ENCODE measurements around the gene COL6A2. TPM values are rescaled to one million over a fixed set of nuclear protein-coding genes. Genes with fewer than 3 reads are reported as not detected.

The COL6A2 gene
- total RNA-seq, 1 experiment from 2014 or later = 15.0 TPM

DNA sequence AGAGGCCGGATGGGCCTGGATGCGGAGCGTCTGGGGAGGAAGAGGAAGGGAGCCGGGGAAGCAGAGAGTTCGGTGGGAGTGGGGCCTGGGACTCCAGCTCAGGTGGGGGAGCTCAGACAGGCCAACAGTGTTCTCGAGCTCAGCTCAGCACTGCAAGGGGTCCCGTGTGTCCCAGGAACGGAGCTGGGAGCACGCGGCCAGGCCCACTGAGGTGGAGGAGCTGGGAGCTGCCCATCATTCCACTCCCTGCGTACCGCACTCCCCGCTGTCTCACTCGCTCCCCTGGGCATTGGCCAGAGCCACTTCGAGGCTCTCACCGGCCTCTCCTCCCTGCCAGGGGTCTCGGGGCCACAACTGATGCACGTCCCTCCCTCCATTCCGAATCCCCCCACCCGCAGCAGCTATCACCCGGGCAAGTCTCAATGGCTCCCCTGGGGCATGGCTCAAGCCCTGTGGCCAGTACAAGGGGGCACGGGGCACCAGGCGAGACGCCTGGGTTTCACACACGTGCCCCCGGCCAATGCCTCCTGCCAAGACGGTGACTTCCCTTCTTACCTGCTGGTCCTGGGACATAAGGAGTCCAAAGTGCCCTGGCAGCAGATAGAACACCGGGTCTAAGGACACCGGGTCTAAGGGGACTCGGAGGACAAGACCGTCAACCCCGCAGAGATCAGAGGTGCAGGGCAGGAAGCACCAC, 30.3 kb upstream of the COL6A2 start:
- Histone ChIP-seq H3K4me1 (ENCODE audit: insufficient read depth, low read length, poor library complexity, severe bottlenecking) (no peaks in the 10 kb centered on the region), H3K4me3 (ENCODE audit: low read depth, low read length, poor library complexity, severe bottlenecking) (no peak overlapping the region), H3K36me3 (ENCODE audit: insufficient read depth, low read length, poor library complexity, severe bottlenecking) (no peaks in the 10 kb centered on the region), H3K9me3 (ENCODE audit: low read depth, low read length, poor library complexity, severe bottlenecking) (peaks cover 5% of the 10 kb centered on the region), H3K27ac (ENCODE audit: low read depth, low read length, poor library complexity, severe bottlenecking) (no peak overlapping the region), H3K27me3 (replicated peaks; ENCODE audit: insufficient read depth, low read depth, low read length, poor library complexity) (no peaks in the 10 kb centered on the region)
- DNase-seq (ENCODE audit: low spot score) = no peak
- CTCF ChIA-PET = no interaction called here
- intact Hi-C loops (cut with micrococcal nuclease; ENCODE audit: unreplicated experiment) = no loop called here
- BruUV-seq (replicated peaks) = no TSS peak
- TF ChIP-seq EZH2 (IDR thresholded peaks at IDR 0.05; ENCODE audit: borderline replicate concordance, low read depth, low read length, poor library complexity, severe bottlenecking) = no peak
- TF ChIP-seq CTCF (conservative IDR thresholded peaks at IDR 0.05; ENCODE audit: low read depth, low read length) = no peak
- POLR2A ChIA-PET (ENCODE audit: low non-redundant PET) = no interaction called here

DNA sequence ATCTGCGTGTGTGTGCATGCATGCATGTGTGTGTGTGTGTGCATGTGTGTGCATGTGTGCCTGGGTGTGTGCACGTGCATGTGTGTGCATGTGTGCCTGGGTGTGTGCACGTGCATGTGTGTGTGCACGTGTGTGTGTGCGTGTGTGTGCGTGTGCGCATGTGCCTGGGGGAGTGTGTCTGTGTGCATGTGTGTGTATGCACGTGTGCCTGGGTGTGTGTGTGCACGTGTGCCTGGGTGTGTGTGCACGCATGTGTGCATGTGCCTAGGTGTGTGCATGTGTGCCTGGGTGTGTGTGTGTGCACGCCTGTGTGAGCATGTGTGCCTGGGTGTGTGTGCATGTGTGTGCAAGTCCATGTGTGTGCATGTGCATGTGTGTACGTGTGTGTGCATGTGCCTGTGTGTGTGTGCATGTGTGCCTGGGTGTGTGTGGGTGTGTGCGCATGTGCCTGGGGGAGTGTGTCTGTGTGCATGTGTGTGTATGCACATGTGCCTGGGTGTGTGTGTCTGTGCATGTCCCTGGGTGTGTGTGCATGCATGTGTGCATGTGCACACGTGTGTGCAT, 29.3 kb upstream of the COL6A2 start:
- TF ChIP-seq EZH2 (IDR thresholded peaks at IDR 0.05; ENCODE audit: borderline replicate concordance, low read depth, low read length, poor library complexity, severe bottlenecking) (no peak), CTCF (conservative IDR thresholded peaks at IDR 0.05; ENCODE audit: low read depth, low read length) (no peak)
- Histone ChIP-seq H3K36me3 (ENCODE audit: insufficient read depth, low read length, poor library complexity, severe bottlenecking) (no peaks in the 10 kb centered on the region), H3K27ac (ENCODE audit: low read depth, low read length, poor library complexity, severe bottlenecking) (no peak overlapping the region), H3K4me1 (ENCODE audit: insufficient read depth, low read length, poor library complexity, severe bottlenecking) (no peaks in the 10 kb centered on the region), H3K27me3 (replicated peaks; ENCODE audit: insufficient read depth, low read depth, low read length, poor library complexity) (no peaks in the 10 kb centered on the region), H3K9me3 (ENCODE audit: low read depth, low read length, poor library complexity, severe bottlenecking) (no peaks in the 10 kb centered on the region), H3K4me3 (ENCODE audit: low read depth, low read length, poor library complexity, severe bottlenecking) (no peak overlapping the region)
- CTCF ChIA-PET = no interaction called here
- POLR2A ChIA-PET (ENCODE audit: low non-redundant PET) = no interaction called here
- no TSS peak for BruUV-seq (replicated peaks)
- DNase-seq (ENCODE audit: low spot score) = no peak
- intact Hi-C loops (cut with micrococcal nuclease; ENCODE audit: unreplicated experiment) = no loop called here

GRCh38 chr21:46069166-46069565, 28.7 kb upstream of the COL6A2 start:
- Histone ChIP-seq H3K27me3 (replicated peaks; ENCODE audit: insufficient read depth, low read depth, low read length, poor library complexity) (no peaks in the 10 kb centered on the region), H3K27ac (ENCODE audit: low read depth, low read length, poor library complexity, severe bottlenecking) (no peak overlapping the region), H3K4me3 (ENCODE audit: low read depth, low read length, poor library complexity, severe bottlenecking) (no peak overlapping the region), H3K36me3 (ENCODE audit: insufficient read depth, low read length, poor library complexity, severe bottlenecking) (no peaks in the 10 kb centered on the region), H3K9me3 (ENCODE audit: low read depth, low read length, poor library complexity, severe bottlenecking) (no peaks in the 10 kb centered on the region), H3K4me1 (ENCODE audit: insufficient read depth, low read length, poor library complexity, severe bottlenecking) (no peaks in the 10 kb centered on the region)
- DNase-seq (ENCODE audit: low spot score) = no peak
- ChIA-PET POLR2A (ENCODE audit: low non-redundant PET) (no interaction called here), CTCF (no interaction called here)
- no peak for TF ChIP-seq CTCF (conservative IDR thresholded peaks at IDR 0.05; ENCODE audit: low read depth, low read length)
- no peak for TF ChIP-seq EZH2 (IDR thresholded peaks at IDR 0.05; ENCODE audit: borderline replicate concordance, low read depth, low read length, poor library complexity, severe bottlenecking)
- intact Hi-C loops (cut with micrococcal nuclease; ENCODE audit: unreplicated experiment) = no loop called here
- no TSS peak for BruUV-seq (replicated peaks)
